ENCODE results near the gene MOB3A. TPM values are rescaled to one million over a fixed set of nuclear protein-coding genes. Genes with fewer than 3 reads are reported as not detected.
"Not testable (repeated sequence)": the region's sequence is repeated elsewhere in the genome, so short reads cannot be mapped to it uniquely, and the experiment has no call there.

MOB3A gene
- total RNA-seq, 1 donor from 2014 or later, result 12.0 TPM

- Histone ChIP-seq H3K9me3 (ENCODE audit: control insufficient read depth in 3 of 3, low read length in 3 of 3) (no peaks in the 10 kb centered on the region), H3K36me3 (ENCODE audit: control insufficient read depth in 3 of 3, insufficient read depth in 3 of 3, low read length in 3 of 3) (peaks cover 50 to 53% (median 53%) of the 10 kb centered on the region in 3 donors), H3K27ac (ENCODE audit: low read depth, low read length) (no peak overlapping the region), H3K9ac (ENCODE audit: low read depth in 1 of 3, low read length in 3 of 3) (no peak overlapping the region), H3K27me3 (ENCODE audit: control insufficient read depth in 3 of 3, insufficient read depth in 3 of 3, low read length in 3 of 3) (no peaks in the 10 kb centered on the region), H3K4me1 (ENCODE audit: control insufficient read depth in 3 of 3, insufficient read depth in 3 of 3, low read length in 3 of 3) (peaks cover 2 to 8% (median 8%) of the 10 kb centered on the region in 3 donors), H3K4me3 (ENCODE audit: low read length in 3 of 3) (no peak overlapping the region)
Observed at GRCh38 chr19:2132731-2133490, 36.8 kb upstream of the MOB3A start.

GRCh38 chr19:2132191-2132590 lies 36.1 kb upstream of the MOB3A start:
- H3K36me3 ChIP-seq (ENCODE audit: control insufficient read depth in 3 of 3, insufficient read depth in 3 of 3, low read length in 3 of 3), result peaks cover 50 to 56% (median 55%) of the 10 kb centered on the region in 3 donors

GRCh38 chr19:2131012-2131975 lies 35.2 kb upstream of the MOB3A start:
- not testable (repeated sequence) for H3K9me3 ChIP-seq (ENCODE audit: control insufficient read depth in 3 of 3, low read length in 3 of 3); H3K9ac ChIP-seq (ENCODE audit: low read depth in 1 of 3, low read length in 3 of 3); H3K27me3 ChIP-seq (ENCODE audit: control insufficient read depth in 3 of 3, insufficient read depth in 3 of 3, low read length in 3 of 3); H3K27ac ChIP-seq (ENCODE audit: low read depth, low read length); H3K4me1 ChIP-seq (ENCODE audit: control insufficient read depth in 3 of 3, insufficient read depth in 3 of 3, low read length in 3 of 3); H3K4me3 ChIP-seq (ENCODE audit: low read length in 3 of 3)
- H3K36me3 ChIP-seq (ENCODE audit: control insufficient read depth in 3 of 3, insufficient read depth in 3 of 3, low read length in 3 of 3), result peaks cover 50 to 55% (median 54%) of the 10 kb centered on the region in 3 donors

More at GRCh38 chr19:2132191-2132590, 36.1 kb upstream of the MOB3A start:
- Histone ChIP-seq H3K27me3 (ENCODE audit: control insufficient read depth in 3 of 3, insufficient read depth in 3 of 3, low read length in 3 of 3) (no peaks in the 10 kb centered on the region), H3K9me3 (ENCODE audit: control insufficient read depth in 3 of 3, low read length in 3 of 3) (no peaks in the 10 kb centered on the region), H3K9ac (ENCODE audit: low read depth in 1 of 3, low read length in 3 of 3) (no peak overlapping the region), H3K4me3 (ENCODE audit: low read length in 3 of 3) (no peak overlapping the region), H3K4me1 (ENCODE audit: control insufficient read depth in 3 of 3, insufficient read depth in 3 of 3, low read length in 3 of 3) (peaks cover 0 to 3% (median 3%) of the 10 kb centered on the region in 3 donors), H3K27ac (ENCODE audit: low read depth, low read length) (no peak overlapping the region)

DNA sequence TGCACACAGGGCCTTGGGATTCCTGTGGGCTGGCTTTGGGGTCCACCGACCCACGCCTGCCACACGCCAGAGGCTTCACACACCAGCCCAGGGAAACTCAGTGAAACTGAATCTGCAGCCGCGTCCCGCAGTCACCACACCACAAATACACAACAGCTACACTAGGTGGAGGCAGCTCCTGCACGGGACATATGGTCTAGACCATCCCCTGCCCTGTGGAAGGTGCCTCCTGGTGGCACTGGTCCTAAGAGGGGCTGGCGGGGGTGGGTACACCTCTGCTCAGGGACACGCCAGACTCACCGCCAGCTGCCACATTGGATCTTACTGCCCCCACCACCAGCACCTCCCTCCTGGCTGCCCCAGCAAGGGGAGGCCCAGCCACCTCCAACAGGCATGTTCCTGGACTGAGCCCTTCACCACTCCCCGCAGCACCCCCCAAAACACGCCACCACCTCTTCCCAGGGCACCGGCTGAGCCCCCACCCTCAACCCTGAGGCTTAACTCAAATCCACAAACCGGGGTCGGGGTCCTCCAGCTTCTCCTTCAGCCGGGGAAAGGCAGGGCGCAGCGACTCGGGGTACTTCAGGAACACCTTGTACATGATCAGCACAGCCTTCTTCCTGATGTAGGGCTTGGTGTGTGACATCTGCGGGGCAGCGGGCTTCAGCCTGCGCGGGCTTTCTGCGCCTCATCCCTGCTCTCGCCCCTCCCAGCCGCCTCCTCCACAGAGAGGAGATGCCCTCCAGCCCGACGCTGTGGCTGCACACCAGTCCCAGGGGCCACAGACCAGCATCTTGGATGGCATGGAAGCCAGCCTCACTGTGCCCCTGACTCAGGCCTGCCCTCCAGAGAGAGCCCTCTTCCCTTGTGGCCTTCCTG lies 34.0 kb upstream of the MOB3A start:
- H3K9ac ChIP-seq (ENCODE audit: low read depth in 1 of 3, low read length in 3 of 3), result no peak overlapping the region
- no peak overlapping the region for H3K27ac ChIP-seq (ENCODE audit: low read depth, low read length)
- H3K27me3 ChIP-seq (ENCODE audit: control insufficient read depth in 3 of 3, insufficient read depth in 3 of 3, low read length in 3 of 3), result no peaks in the 10 kb centered on the region
- no peaks in the 10 kb centered on the region for H3K9me3 ChIP-seq (ENCODE audit: control insufficient read depth in 3 of 3, low read length in 3 of 3)
- no peak overlapping the region for H3K4me3 ChIP-seq (ENCODE audit: low read length in 3 of 3)
- H3K4me1 ChIP-seq (ENCODE audit: control insufficient read depth in 3 of 3, insufficient read depth in 3 of 3, low read length in 3 of 3), result peaks cover 0 to 3% (median 3%) of the 10 kb centered on the region in 3 donors
- H3K36me3 ChIP-seq (ENCODE audit: control insufficient read depth in 3 of 3, insufficient read depth in 3 of 3, low read length in 3 of 3), result peaks cover 47 to 56% (median 52%) of the 10 kb centered on the region in 3 donors

DNA sequence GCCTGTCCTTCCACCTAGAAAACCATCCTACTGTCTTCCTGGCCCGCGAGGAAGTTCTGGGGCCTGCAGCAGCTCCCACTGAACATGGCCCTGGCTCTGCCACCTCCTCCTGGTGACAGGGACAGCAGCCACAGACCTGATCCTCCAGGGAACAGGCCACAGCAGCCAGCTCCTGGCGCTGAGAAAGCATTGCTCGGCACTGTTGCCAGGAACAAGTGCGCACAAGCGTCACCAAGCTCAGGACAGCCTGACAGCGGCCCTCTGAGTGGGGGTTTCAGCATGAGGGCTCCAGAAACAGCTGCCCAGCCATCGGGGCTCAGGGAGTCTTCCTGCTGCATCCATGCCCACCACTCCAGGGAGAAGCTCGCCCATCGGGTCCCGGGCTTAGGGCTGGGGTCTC lies 33.4 kb upstream of the MOB3A start:
- no peak overlapping the region for H3K27ac ChIP-seq (ENCODE audit: low read depth, low read length)
- H3K4me1 ChIP-seq (ENCODE audit: control insufficient read depth in 3 of 3, insufficient read depth in 3 of 3, low read length in 3 of 3), result peaks cover 0 to 3% (median 3%) of the 10 kb centered on the region in 3 donors
- no peak overlapping the region for H3K9ac ChIP-seq (ENCODE audit: low read depth in 1 of 3, low read length in 3 of 3)
- H3K4me3 ChIP-seq (ENCODE audit: low read length in 3 of 3), result no peak overlapping the region
- peaks cover 49 to 56% (median 52%) of the 10 kb centered on the region in 3 donors for H3K36me3 ChIP-seq (ENCODE audit: control insufficient read depth in 3 of 3, insufficient read depth in 3 of 3, low read length in 3 of 3)
- H3K27me3 ChIP-seq (ENCODE audit: control insufficient read depth in 3 of 3, insufficient read depth in 3 of 3, low read length in 3 of 3), result no peaks in the 10 kb centered on the region
- H3K9me3 ChIP-seq (ENCODE audit: control insufficient read depth in 3 of 3, low read length in 3 of 3), result no peaks in the 10 kb centered on the region

DNA sequence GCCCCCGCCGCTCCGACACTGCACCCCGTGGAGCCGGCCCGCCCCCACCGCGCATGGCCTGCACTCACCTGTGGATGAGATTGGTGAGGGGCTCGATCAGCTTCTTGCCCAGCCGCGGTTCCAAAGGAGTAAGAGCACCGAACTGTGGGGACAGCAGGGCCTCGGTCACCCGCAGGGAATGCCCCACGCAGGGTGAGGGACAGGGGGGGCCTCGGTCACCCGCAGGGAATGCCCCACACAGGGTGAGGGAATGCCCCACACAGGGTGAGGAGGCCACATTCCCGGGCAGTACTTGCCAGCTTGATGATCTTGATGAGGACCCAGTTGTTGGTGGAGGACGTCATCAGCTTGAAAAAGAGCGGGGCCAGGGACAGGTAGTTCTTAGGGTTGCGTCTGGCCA lies 32.9 kb upstream of the MOB3A start:
- Histone ChIP-seq H3K9me3 (ENCODE audit: control insufficient read depth in 3 of 3, low read length in 3 of 3) (no peaks in the 10 kb centered on the region), H3K27ac (ENCODE audit: low read depth, low read length) (no peak overlapping the region), H3K4me1 (ENCODE audit: control insufficient read depth in 3 of 3, insufficient read depth in 3 of 3, low read length in 3 of 3) (peaks cover 0 to 3% (median 3%) of the 10 kb centered on the region in 3 donors), H3K4me3 (ENCODE audit: low read length in 3 of 3) (no peak overlapping the region), H3K9ac (ENCODE audit: low read depth in 1 of 3, low read length in 3 of 3) (no peak overlapping the region), H3K36me3 (ENCODE audit: control insufficient read depth in 3 of 3, insufficient read depth in 3 of 3, low read length in 3 of 3) (peaks cover 53 to 60% (median 56%) of the 10 kb centered on the region in 3 donors), H3K27me3 (ENCODE audit: control insufficient read depth in 3 of 3, insufficient read depth in 3 of 3, low read length in 3 of 3) (no peaks in the 10 kb centered on the region)

DNA sequence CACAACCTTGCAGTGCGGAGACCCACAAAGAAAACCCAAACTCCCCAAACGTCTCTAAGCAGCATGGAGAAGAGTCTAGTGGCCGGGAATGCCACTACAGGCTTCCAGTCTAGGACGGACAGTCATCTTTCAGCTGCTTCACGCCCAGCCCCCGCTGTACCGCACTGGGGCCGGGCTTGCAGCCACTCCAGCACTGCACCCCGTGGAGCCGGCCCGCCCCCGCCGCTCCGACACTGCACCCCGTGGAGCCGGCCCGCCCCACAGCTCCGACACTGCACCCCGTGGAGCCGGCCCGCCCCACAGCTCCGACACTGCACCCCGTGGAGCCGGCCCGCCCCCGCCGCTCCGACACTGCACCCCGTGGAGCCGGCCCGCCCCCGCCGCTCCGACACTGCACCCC lies 32.1 kb upstream of the MOB3A start:
- not testable (repeated sequence) for H3K4me1 ChIP-seq (ENCODE audit: control insufficient read depth in 3 of 3, insufficient read depth in 3 of 3, low read length in 3 of 3); H3K4me3 ChIP-seq (ENCODE audit: low read length in 3 of 3); H3K27ac ChIP-seq (ENCODE audit: low read depth, low read length); H3K9ac ChIP-seq (ENCODE audit: low read depth in 1 of 3, low read length in 3 of 3); H3K27me3 ChIP-seq (ENCODE audit: control insufficient read depth in 3 of 3, insufficient read depth in 3 of 3, low read length in 3 of 3); H3K9me3 ChIP-seq (ENCODE audit: control insufficient read depth in 3 of 3, low read length in 3 of 3)
- peaks cover 60 to 68% (median 63%) of the 10 kb centered on the region in 3 donors for H3K36me3 ChIP-seq (ENCODE audit: control insufficient read depth in 3 of 3, insufficient read depth in 3 of 3, low read length in 3 of 3)

- peaks cover 63 to 68% (median 63%) of the 10 kb centered on the region in 3 donors for H3K36me3 ChIP-seq (ENCODE audit: control insufficient read depth in 3 of 3, insufficient read depth in 3 of 3, low read length in 3 of 3)
- no peak overlapping the region for H3K27ac ChIP-seq (ENCODE audit: low read depth, low read length)
Observed at GRCh38 chr19:2127758-2128157, 31.6 kb upstream of the MOB3A start.

DNA sequence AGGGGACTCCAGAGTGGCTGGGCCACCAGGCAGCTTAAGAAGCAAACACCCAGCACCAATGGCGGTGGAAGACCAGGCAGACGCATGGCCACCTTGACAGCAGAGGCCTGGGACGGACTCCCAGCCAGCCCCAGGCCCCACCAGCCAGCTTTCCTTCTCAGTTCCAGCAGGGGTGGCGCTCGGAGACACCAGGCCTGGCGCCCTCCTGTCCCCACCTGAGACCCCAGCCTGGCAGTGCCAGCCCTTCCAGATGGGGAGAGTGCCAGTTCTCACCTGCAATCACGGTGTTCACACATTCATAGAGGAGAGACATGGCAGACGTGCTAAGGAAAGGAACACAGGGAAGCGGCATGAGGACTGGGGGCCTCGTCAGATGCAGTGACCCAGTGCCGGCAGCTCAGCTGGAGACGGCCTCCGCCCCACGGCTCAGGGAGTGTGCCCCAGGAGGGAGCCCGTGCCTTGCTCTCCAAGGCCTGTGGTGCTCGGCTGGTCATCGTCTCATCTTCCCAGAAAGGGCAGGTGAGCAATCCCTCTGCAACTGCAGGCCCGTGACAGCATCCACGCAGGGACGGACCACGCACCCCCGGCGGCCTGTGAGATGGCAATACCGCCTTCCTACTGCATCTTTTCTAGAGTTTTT lies 30.9 kb upstream of the MOB3A start:
- H3K36me3 ChIP-seq (ENCODE audit: control insufficient read depth in 3 of 3, insufficient read depth in 3 of 3, low read length in 3 of 3), result peaks cover 62 to 68% (median 63%) of the 10 kb centered on the region in 3 donors
- no peaks in the 10 kb centered on the region for H3K9me3 ChIP-seq (ENCODE audit: control insufficient read depth in 3 of 3, low read length in 3 of 3)
- no peak overlapping the region for H3K4me3 ChIP-seq (ENCODE audit: low read length in 3 of 3)
- H3K27ac ChIP-seq (ENCODE audit: low read depth, low read length), result no peak overlapping the region
- peaks cover 0 to 3% (median 3%) of the 10 kb centered on the region in 3 donors for H3K4me1 ChIP-seq (ENCODE audit: control insufficient read depth in 3 of 3, insufficient read depth in 3 of 3, low read length in 3 of 3)
- no peak overlapping the region for H3K9ac ChIP-seq (ENCODE audit: low read depth in 1 of 3, low read length in 3 of 3)
- H3K27me3 ChIP-seq (ENCODE audit: control insufficient read depth in 3 of 3, insufficient read depth in 3 of 3, low read length in 3 of 3), result no peaks in the 10 kb centered on the region

More at GRCh38 chr19:2127758-2128157, 31.6 kb upstream of the MOB3A start:
- Histone ChIP-seq H3K27me3 (ENCODE audit: control insufficient read depth in 3 of 3, insufficient read depth in 3 of 3, low read length in 3 of 3) (no peaks in the 10 kb centered on the region), H3K9ac (ENCODE audit: low read depth in 1 of 3, low read length in 3 of 3) (no peak overlapping the region), H3K4me3 (ENCODE audit: low read length in 3 of 3) (no peak overlapping the region), H3K9me3 (ENCODE audit: control insufficient read depth in 3 of 3, low read length in 3 of 3) (no peaks in the 10 kb centered on the region), H3K4me1 (ENCODE audit: control insufficient read depth in 3 of 3, insufficient read depth in 3 of 3, low read length in 3 of 3) (peaks cover 0 to 3% (median 3%) of the 10 kb centered on the region in 3 donors)
